Parathyroid adenoma (tissue), 2 donors: Measurements from ENCODE around the gene ZRANB3.
"Not testable (repeated sequence)": the region's sequence is repeated elsewhere in the genome, so short reads cannot be mapped to it uniquely, and the experiment has no call there.

ENCODE experiments used
- H2AFZ ChIP-seq: fragments of 300-600 bp; sonication (generic); one replicate; pipeline ENCODE4 v1.7.0; 2017; ENCODE audit warnings: antibody characterized with exemption, mild to moderate bottlenecking
- H3K27ac ChIP-seq: fragments of 300-600 bp; sonication (generic); one replicate; pipeline ENCODE4 v1.7.0; 2017
- H3K27me3 ChIP-seq: fragments of 300-600 bp; sonication (generic); one replicate; pipeline ENCODE4 v1.7.0; 2017; ENCODE audit warnings: low read length; ENCODE audit not compliant: control insufficient read depth, insufficient read depth
- H3K36me3 ChIP-seq: fragments of 300-600 bp; sonication (generic); one replicate; pipeline ENCODE4 v1.7.0; 2017; ENCODE audit warnings: low read length; ENCODE audit not compliant: control insufficient read depth, insufficient read depth
- H3K4me1 ChIP-seq: fragments of 300-600 bp; sonication (generic); one replicate; pipeline ENCODE4 v1.7.0; 2017; ENCODE audit warnings: control low read depth
- H3K4me2 ChIP-seq: fragments of 300-600 bp; sonication (generic); one replicate; pipeline ENCODE4 v1.7.0; 2017; ENCODE audit warnings: low read length
- H3K4me3 ChIP-seq: fragments of 300-600 bp; sonication (generic); one replicate; pipeline ENCODE4 v1.7.0; 2017; ENCODE audit warnings: low read depth, low read length
- H3K79me2 ChIP-seq: fragments of 300-600 bp; sonication (generic); one replicate; pipeline ENCODE4 v1.7.0; 2017; ENCODE audit warnings: control low read depth
- H3K9ac ChIP-seq: fragments of 300-600 bp; sonication (generic); one replicate; pipeline ENCODE4 v1.7.0; 2017; ENCODE audit warnings: mild to moderate bottlenecking
- H3K9me3 ChIP-seq: fragments of 300-600 bp; sonication (generic); one replicate; pipeline ENCODE4 v1.7.0; 2017; ENCODE audit warnings: low read length; ENCODE audit not compliant: control insufficient read depth
- TF ChIP-seq, protein P1 (sequence below): fragments of 300-600 bp; sonication (generic); IDR thresholded peaks from one replicate; pipeline ENCODE4 v1.7.0; 2017; ENCODE audit warnings: antibody characterized with exemption, mild to moderate bottlenecking
- donor health status: primary hyperparathyroidism.

The ZRANB3 gene

GRCh38 chr2:135378591-135378990, 152.4 kb downstream of the ZRANB3 start:
- Histone ChIP-seq H3K9me3 (no peaks in the 10 kb centered on the region), H3K4me2 (no peak overlapping the region), H3K27ac (no peak overlapping the region), H2AFZ (no peak overlapping the region), H3K9ac (no peak overlapping the region), H3K79me2 (no peaks in the 10 kb centered on the region), H3K27me3 (no peaks in the 10 kb centered on the region), H3K4me1 (no peaks in the 10 kb centered on the region), H3K4me3 (no peak overlapping the region), H3K36me3 (no peaks in the 10 kb centered on the region)
- TF ChIP-seq, protein P1, sequence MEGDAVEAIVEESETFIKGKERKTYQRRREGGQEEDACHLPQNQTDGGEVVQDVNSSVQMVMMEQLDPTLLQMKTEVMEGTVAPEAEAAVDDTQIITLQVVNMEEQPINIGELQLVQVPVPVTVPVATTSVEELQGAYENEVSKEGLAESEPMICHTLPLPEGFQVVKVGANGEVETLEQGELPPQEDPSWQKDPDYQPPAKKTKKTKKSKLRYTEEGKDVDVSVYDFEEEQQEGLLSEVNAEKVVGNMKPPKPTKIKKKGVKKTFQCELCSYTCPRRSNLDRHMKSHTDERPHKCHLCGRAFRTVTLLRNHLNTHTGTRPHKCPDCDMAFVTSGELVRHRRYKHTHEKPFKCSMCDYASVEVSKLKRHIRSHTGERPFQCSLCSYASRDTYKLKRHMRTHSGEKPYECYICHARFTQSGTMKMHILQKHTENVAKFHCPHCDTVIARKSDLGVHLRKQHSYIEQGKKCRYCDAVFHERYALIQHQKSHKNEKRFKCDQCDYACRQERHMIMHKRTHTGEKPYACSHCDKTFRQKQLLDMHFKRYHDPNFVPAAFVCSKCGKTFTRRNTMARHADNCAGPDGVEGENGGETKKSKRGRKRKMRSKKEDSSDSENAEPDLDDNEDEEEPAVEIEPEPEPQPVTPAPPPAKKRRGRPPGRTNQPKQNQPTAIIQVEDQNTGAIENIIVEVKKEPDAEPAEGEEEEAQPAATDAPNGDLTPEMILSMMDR = no peak

- Histone ChIP-seq H3K79me2 (no peaks in the 10 kb centered on the region), H3K36me3 (no peaks in the 10 kb centered on the region), H3K9me3 (no peaks in the 10 kb centered on the region), H3K4me1 (no peaks in the 10 kb centered on the region), H3K27ac (no peak overlapping the region), H3K9ac (no peak overlapping the region), H3K27me3 (no peaks in the 10 kb centered on the region), H3K4me2 (no peak overlapping the region), H2AFZ (no peak overlapping the region), H3K4me3 (no peak overlapping the region)
- TF ChIP-seq, protein P1 = no peak
Observed at GRCh38 chr2:135373702-135374101, 157.3 kb downstream of the ZRANB3 start.

DNA sequence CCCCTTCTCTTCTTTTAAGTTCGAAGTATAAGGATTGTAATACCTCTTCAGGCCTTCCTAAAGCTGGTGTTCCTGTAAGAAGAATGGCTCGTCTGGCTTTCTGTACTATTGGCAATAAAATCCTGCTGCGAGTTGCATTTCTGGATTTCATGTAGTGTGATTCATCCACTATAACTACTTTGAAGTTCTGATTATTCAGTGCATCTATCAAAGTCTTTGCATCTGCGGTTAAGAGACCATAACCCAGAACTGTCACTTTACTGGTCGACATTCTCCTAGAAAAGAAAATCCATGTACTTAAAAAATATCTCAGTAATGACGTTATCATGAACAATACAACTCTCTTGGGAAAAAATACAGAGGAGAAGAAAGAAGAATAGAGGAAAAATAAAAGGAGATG, 181.1 kb downstream of the ZRANB3 start:
- Histone ChIP-seq H3K4me2 (no peak overlapping the region), H3K27me3 (no peaks in the 10 kb centered on the region), H3K9ac (no peak overlapping the region), H2AFZ (no peak overlapping the region), H3K79me2 (no peaks in the 10 kb centered on the region), H3K36me3 (no peaks in the 10 kb centered on the region), H3K9me3 (no peaks in the 10 kb centered on the region), H3K4me1 (no peaks in the 10 kb centered on the region), H3K4me3 (no peak overlapping the region), H3K27ac (no peak overlapping the region)
- TF ChIP-seq, protein P1 = no peak

DNA sequence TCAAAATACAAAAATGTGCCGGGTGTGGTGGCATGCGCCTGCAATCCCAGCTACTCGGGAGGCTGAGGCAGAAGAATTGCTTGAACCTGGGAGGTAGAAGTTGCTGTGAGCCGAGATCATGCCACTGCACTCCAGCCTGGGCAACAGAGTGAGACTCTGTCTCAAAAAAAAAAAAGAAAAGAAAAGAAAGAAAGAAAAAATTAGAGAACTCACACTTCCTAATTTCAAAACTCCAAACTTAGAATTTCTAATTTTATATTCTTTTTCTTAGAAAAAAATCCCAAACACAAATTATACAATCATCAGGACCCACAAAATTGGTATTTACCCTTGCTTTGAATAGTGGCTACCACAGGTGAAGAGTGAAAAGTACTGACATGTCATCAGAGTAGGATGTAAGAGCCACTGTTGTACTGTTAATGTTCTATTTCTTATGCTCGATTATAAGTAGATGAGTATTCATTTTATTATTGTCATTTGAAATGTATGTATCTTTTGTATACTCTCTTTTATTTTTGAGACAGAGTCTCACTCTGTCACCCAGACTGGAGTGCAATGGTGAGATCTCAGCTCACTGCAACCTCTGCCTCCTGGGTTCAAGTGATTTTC, 182.8 kb downstream of the ZRANB3 start:
- H3K4me1 ChIP-seq, H3K27ac ChIP-seq, H3K4me3 ChIP-seq, H3K4me2 ChIP-seq, H3K9ac ChIP-seq, H2AFZ ChIP-seq, H3K79me2 ChIP-seq, H3K36me3 ChIP-seq, H3K9me3 ChIP-seq, H3K27me3 ChIP-seq: not testable (repeated sequence)

- Histone ChIP-seq H3K4me3 (no peak overlapping the region), H3K4me2 (no peak overlapping the region), H3K9ac (no peak overlapping the region), H3K27ac (no peak overlapping the region), H3K79me2 (no peaks in the 10 kb centered on the region), H3K36me3 (no peaks in the 10 kb centered on the region), H3K27me3 (no peaks in the 10 kb centered on the region), H3K4me1 (no peaks in the 10 kb centered on the region), H2AFZ (no peak overlapping the region), H3K9me3 (no peaks in the 10 kb centered on the region)
- TF ChIP-seq, protein P1 = no peak
Observed at GRCh38 chr2:135337071-135337470, 193.9 kb downstream of the ZRANB3 start.
